Osteoblast (primary cell): ENCODE results near the gene TRMT2A. TPM values are rescaled to one million over a fixed set of nuclear protein-coding genes. Genes with fewer than 3 reads are reported as not detected.

ENCODE experiments used
- DNase-seq: peaks from one replicate; pipeline ENCODE4 v3.0.0; 2011; ENCODE audit warnings: low spot score, mixed read lengths; ENCODE audit not compliant: insufficient read length; ENCODE audit errors: missing footprints
- H2AFZ ChIP-seq: 2 replicates; pipeline ENCODE4 v1.6.0; 2011; ENCODE audit warnings: mild to moderate bottlenecking, low read length
- H3K27ac ChIP-seq: 2 replicates; pipeline ENCODE4 v1.5.1; 2011; ENCODE audit warnings: mild to moderate bottlenecking, low read depth, low read length, moderate library complexity
- H3K27me3 ChIP-seq: 2 replicates; pipeline ENCODE4 v1.6.0; 2012; ENCODE audit warnings: mild to moderate bottlenecking, control low read depth, inconsistent platforms, low read length, moderate library complexity; ENCODE audit not compliant: insufficient read depth
- H3K36me3 ChIP-seq: 2 replicates; pipeline ENCODE4 v1.5.1; 2011; ENCODE audit warnings: mild to moderate bottlenecking, low read length, control low read depth, moderate library complexity; ENCODE audit not compliant: insufficient read depth
- H3K4me1 ChIP-seq: 2 replicates; pipeline ENCODE4 v1.5.1; 2011; ENCODE audit warnings: mild to moderate bottlenecking, low read length, control low read depth, moderate library complexity; ENCODE audit not compliant: insufficient read depth
- H3K4me2 ChIP-seq: 2 replicates; pipeline ENCODE4 v1.6.0; 2011; ENCODE audit warnings: mild to moderate bottlenecking, low read length; ENCODE audit not compliant: insufficient read depth
- H3K4me3 ChIP-seq: fragments of 200-600 bp; sonication (generic); 3 replicates; pipeline ENCODE4 v1.5.1; 2012; ENCODE audit warnings: mild to moderate bottlenecking, low read length, inconsistent platforms; ENCODE audit not compliant: insufficient read depth
- H3K79me2 ChIP-seq: 2 replicates; pipeline ENCODE4 v1.6.0; 2012; ENCODE audit warnings: mild to moderate bottlenecking, low read length, control low read depth, inconsistent platforms; ENCODE audit not compliant: insufficient read depth
- H3K9me3 ChIP-seq: 2 replicates; pipeline ENCODE4 v1.5.1; 2011; ENCODE audit warnings: low read depth, low read length, control low read depth
- H4K20me1 ChIP-seq: 2 replicates; pipeline ENCODE4 v1.6.0; 2012; ENCODE audit warnings: mild to moderate bottlenecking, low read length, control low read depth; ENCODE audit not compliant: insufficient read depth
- CTCF ChIP-seq: IDR thresholded peaks from 2 replicates; pipeline ENCODE4 v1.5.1; 2011; ENCODE audit warnings: mild to moderate bottlenecking, low read depth, low read length, moderate library complexity; ENCODE audit errors: extremely low read depth
- total RNA-seq: library from RNA; depleted of rRNA; stranded (reverse); fragments of >200 nt; gene quantifications from 2 replicates; pipeline ENCODE4 v1.2.3, GENCODE V29; 2012

The TRMT2A gene
- total RNA-seq, 1 donor: 43.8 TPM

- Histone ChIP-seq H3K4me2 (no peak overlapping the region), H3K4me1 (peaks cover 18% of the 10 kb centered on the region), H3K79me2 (peaks cover 91% of the 10 kb centered on the region), H4K20me1 (peaks cover 53% of the 10 kb centered on the region), H3K27me3 (no peaks in the 10 kb centered on the region), H3K27ac (peak overlapping the region; percentile 4), H3K9me3 (no peaks in the 10 kb centered on the region), H3K4me3 (no peak overlapping the region), H3K36me3 (peaks cover 43% of the 10 kb centered on the region), H2AFZ (no peak overlapping the region)
- peak; percentile 82 for DNase-seq
- TF ChIP-seq CTCF: peak; percentile 31
These were observed 32.2 kb downstream of the TRMT2A start for GRCh38 chr22:20084547-20085413.

- H3K27ac ChIP-seq: no peak overlapping the region
- no peak for TF ChIP-seq CTCF
- no peaks in the 10 kb centered on the region for H3K9me3 ChIP-seq
- H3K4me3 ChIP-seq: no peak overlapping the region
- peak; percentile 15 for DNase-seq
- peak overlapping the region; percentile 8 for H3K4me2 ChIP-seq
- no peaks in the 10 kb centered on the region for H3K27me3 ChIP-seq
- peaks cover 18% of the 10 kb centered on the region for H3K4me1 ChIP-seq
- H4K20me1 ChIP-seq: peaks cover 53% of the 10 kb centered on the region
- H3K36me3 ChIP-seq: peaks cover 35% of the 10 kb centered on the region
- peaks cover 85% of the 10 kb centered on the region for H3K79me2 ChIP-seq
- no peak overlapping the region for H2AFZ ChIP-seq
These were observed 33.0 kb downstream of the TRMT2A start for GRCh38 chr22:20083891-20084546.

- peaks cover 18% of the 10 kb centered on the region for H3K4me1 ChIP-seq
- H3K4me3 ChIP-seq: no peak overlapping the region
- DNase-seq: peak; percentile 65
- no peak overlapping the region for H2AFZ ChIP-seq
- no peaks in the 10 kb centered on the region for H3K9me3 ChIP-seq
- TF ChIP-seq CTCF: no peak
- H3K36me3 ChIP-seq: peaks cover 28% of the 10 kb centered on the region
- H3K79me2 ChIP-seq: peaks cover 78% of the 10 kb centered on the region
- peak overlapping the region; percentile 5 for H3K27ac ChIP-seq
- H3K27me3 ChIP-seq: no peaks in the 10 kb centered on the region
- no peak overlapping the region for H3K4me2 ChIP-seq
- H4K20me1 ChIP-seq: peaks cover 53% of the 10 kb centered on the region
These were observed 33.7 kb downstream of the TRMT2A start for GRCh38 chr22:20083157-20083890.
